Progenitor cell of endocrine pancreas (in vitro differentiated cells): Measurements from ENCODE around the gene GJB5. TPM values are rescaled to one million over a fixed set of nuclear protein-coding genes. Genes with fewer than 3 reads are reported as not detected.

Source experiments
- DNase-seq: peaks from one replicate; pipeline ENCODE4 v3.0.0; 2021; ENCODE audit warnings: low spot score; ENCODE audit not compliant: unreplicated experiment
- H3K27ac Mint-ChIP-seq: 2 replicates; pipeline ENCODE4 v1.8.0; 2021; ENCODE audit warnings: mild to moderate bottlenecking, moderate library complexity, mixed read lengths
- H3K27me3 Mint-ChIP-seq: 2 replicates; pipeline ENCODE4 v1.8.0; 2021; ENCODE audit warnings: mixed read lengths
- H3K36me3 Mint-ChIP-seq: 2 replicates; pipeline ENCODE4 v1.8.0; 2022; ENCODE audit warnings: mixed read lengths; ENCODE audit not compliant: insufficient read depth
- H3K4me1 Mint-ChIP-seq: 2 replicates; pipeline ENCODE4 v1.8.0; 2021; ENCODE audit warnings: low read depth, mixed read lengths
- H3K4me3 Mint-ChIP-seq: 2 replicates; pipeline ENCODE4 v1.8.0; 2021; ENCODE audit warnings: low read depth, mild to moderate bottlenecking, moderate library complexity, mixed read lengths
- H3K9me3 Mint-ChIP-seq: 2 replicates; pipeline ENCODE4 v1.8.0; 2021; ENCODE audit warnings: low read depth, mixed read lengths
- CTCF ChIP-seq: fragments of 200-600 bp; sonication (generic); IDR thresholded peaks from one replicate; pipeline ENCODE4 v1.5.0; 2021; ENCODE audit warnings: antibody characterized with exemption, mild to moderate bottlenecking; ENCODE audit not compliant: unreplicated experiment
- total RNA-seq: library from RNA; stranded (reverse); gene quantifications from 2 replicates; pipeline ENCODE4 v1.2.1, GENCODE V29; 2021

GJB5 gene
- total RNA-seq, 1 donor from 2014 or later: not detected

GRCh38 chr1:34745666-34746065, 9.2 kb upstream of the GJB5 start:
- Mint-ChIP-seq H3K4me3 (no peak overlapping the region), H3K9me3 (no peaks in the 10 kb centered on the region), H3K4me1 (peaks cover 13% of the 10 kb centered on the region), H3K27ac (no peak overlapping the region), H3K36me3 (no peaks in the 10 kb centered on the region), H3K27me3 (peaks cover 53% of the 10 kb centered on the region)
- no peak for TF ChIP-seq CTCF
- DNase-seq: no peak

- no peak for DNase-seq
- Mint-ChIP-seq H3K27ac (no peak overlapping the region), H3K4me3 (no peak overlapping the region), H3K9me3 (no peaks in the 10 kb centered on the region), H3K36me3 (no peaks in the 10 kb centered on the region), H3K4me1 (peaks cover 13% of the 10 kb centered on the region), H3K27me3 (peaks cover 54% of the 10 kb centered on the region)
- TF ChIP-seq CTCF: no peak
These were observed 8.7 kb upstream of the GJB5 start for GRCh38 chr1:34746101-34746500.

GRCh38 chr1:34746785-34747637, 7.8 kb upstream of the GJB5 start:
- Mint-ChIP-seq H3K36me3 (no peaks in the 10 kb centered on the region), H3K27me3 (peaks cover 58% of the 10 kb centered on the region), H3K27ac (no peak overlapping the region), H3K4me1 (peaks cover 13% of the 10 kb centered on the region), H3K9me3 (no peaks in the 10 kb centered on the region), H3K4me3 (no peak overlapping the region)
- no peak for TF ChIP-seq CTCF
- no peak for DNase-seq

GRCh38 chr1:34747638-34747941, 7.3 kb upstream of the GJB5 start:
- Mint-ChIP-seq H3K4me3 (no peak overlapping the region), H3K36me3 (no peaks in the 10 kb centered on the region), H3K4me1 (peaks cover 9% of the 10 kb centered on the region), H3K9me3 (no peaks in the 10 kb centered on the region), H3K27me3 (peaks cover 55% of the 10 kb centered on the region), H3K27ac (no peak overlapping the region)
- TF ChIP-seq CTCF: no peak
- DNase-seq: no peak

GRCh38 chr1:34749992-34750391, 4.9 kb upstream of the GJB5 start:
- H3K36me3 Mint-ChIP-seq: peaks cover 1% of the 10 kb centered on the region

More at GRCh38 chr1:34749992-34750391, 4.9 kb upstream of the GJB5 start:
- no peak for TF ChIP-seq CTCF
- Mint-ChIP-seq H3K4me3 (no peak overlapping the region), H3K27me3 (peaks cover 51% of the 10 kb centered on the region), H3K9me3 (peaks cover 6% of the 10 kb centered on the region), H3K27ac (no peak overlapping the region), H3K4me1 (peaks cover 4% of the 10 kb centered on the region)
- DNase-seq: no peak
